Measurements from ENCODE around the gene BTNL9. TPM values are rescaled to one million over a fixed set of nuclear protein-coding genes. Genes with fewer than 3 reads are reported as not detected.

The BTNL9 gene
- total RNA-seq, 1 experiment from 2014 or later: 0.96 TPM

DNA sequence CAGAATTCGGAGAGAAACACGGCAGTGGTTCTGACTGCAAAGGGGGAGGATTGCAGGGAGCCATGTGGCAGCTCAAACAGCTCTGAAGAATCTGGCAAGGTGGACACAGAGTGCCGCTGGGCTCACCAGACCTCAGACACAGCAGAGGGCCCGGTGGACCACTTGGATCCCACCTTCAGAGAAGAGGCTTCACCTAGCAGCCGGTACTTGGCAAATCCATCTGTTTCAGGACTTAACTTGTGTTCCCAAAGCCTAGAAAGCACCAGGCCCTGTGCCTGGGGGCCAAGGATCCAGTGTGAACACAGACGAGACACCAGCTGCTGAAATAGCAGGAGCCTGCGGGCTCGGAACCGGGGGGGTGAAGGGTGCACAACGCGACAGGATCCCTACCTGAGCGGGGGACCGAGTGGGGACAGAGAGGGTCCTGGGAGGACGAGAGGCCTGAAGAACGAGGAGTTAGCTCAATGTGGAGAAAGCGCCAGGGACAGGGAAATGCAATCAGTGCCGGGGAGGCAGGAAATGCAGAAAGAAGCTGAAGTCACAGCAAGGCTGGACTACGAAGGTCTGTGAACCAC lies 44.6 kb downstream of the BTNL9 start:
- Histone ChIP-seq H3T11ph (ENCODE audit: low read length) (no peak overlapping the region), H2BK20ac (ENCODE audit: low read depth, low read length, poor library complexity, severe bottlenecking) (no peak overlapping the region), H2BK12ac (ENCODE audit: insufficient read length, low read depth, low read length) (no peak overlapping the region), H3K4me1 (ENCODE audit: insufficient read depth, low read length) (0 out of 2 replicates have a peak, but pooled peaks cover 2% of the 10 kb centered on the region), H4K20me1 (ENCODE audit: control insufficient read depth, insufficient read depth, insufficient read length) (no peaks in the 10 kb centered on the region), H2AFZ (ENCODE audit: low read length) (no peak overlapping the region), H3K4me2 (ENCODE audit: insufficient read depth, insufficient read length, low read length) (peak overlapping the region; percentile 25), H2BK15ac (ENCODE audit: low read depth, low read length) (no peak overlapping the region), H3K23me2 (ENCODE audit: insufficient read length, low read depth, low read length, poor library complexity, severe bottlenecking) (no peaks in the 10 kb centered on the region), H3K27ac (ENCODE audit: insufficient read length, low read depth, low read length) (no peak overlapping the region), H3K79me1 (ENCODE audit: insufficient read depth, low read depth, low read length, poor library complexity, severe bottlenecking) (no peaks in the 10 kb centered on the region), H3K56ac (ENCODE audit: insufficient read length, low read depth, low read length) (no peak overlapping the region), H3K18ac (ENCODE audit: insufficient read length, low read depth, low read length) (no peak overlapping the region), H3K23ac (ENCODE audit: insufficient read length, low read depth, low read length) (no peak overlapping the region), H3K14ac (ENCODE audit: insufficient read depth, low read length) (no peak overlapping the region; the same call in 1 of the 2 replicates), H3K27me3 (ENCODE audit: insufficient read depth, low read length) (no peaks in the 10 kb centered on the region; the same call in 1 of the 2 replicates), H2BK5ac (ENCODE audit: insufficient read length, low read length) (no peak overlapping the region), H3K4ac (ENCODE audit: low read depth, low read length) (no peak overlapping the region), H4K8ac (replicated peaks; ENCODE audit: insufficient read length, low read depth, low read length) (no peak overlapping the region), H3K79me2 (ENCODE audit: insufficient read depth, low read length) (no peaks in the 10 kb centered on the region), H4K5ac (ENCODE audit: insufficient read length, low read depth, low read length) (no peak overlapping the region), H2BK120ac (ENCODE audit: low read depth, low read length, poor library complexity, severe bottlenecking) (no peak overlapping the region), H2AK5ac (ENCODE audit: insufficient read length, low read length) (no peak overlapping the region), H3K9me3 (ENCODE audit: control insufficient read depth, low read depth, low read length) (no peaks in the 10 kb centered on the region), H4K91ac (ENCODE audit: insufficient read length, low read depth, low read length) (no peak overlapping the region), H3K9ac (ENCODE audit: extremely low read depth, insufficient read length, low read length) (no peak overlapping the region)
- H3K4me3 Mint-ChIP-seq: peak overlapping the region in 1 of 2 experiments; percentile 53; a peak in 2 of 5 replicates
- H3K27me3 Mint-ChIP-seq (ENCODE audit: low read depth): peaks cover 60% of the 10 kb centered on the region
- TF ChIP-seq, protein P1, sequence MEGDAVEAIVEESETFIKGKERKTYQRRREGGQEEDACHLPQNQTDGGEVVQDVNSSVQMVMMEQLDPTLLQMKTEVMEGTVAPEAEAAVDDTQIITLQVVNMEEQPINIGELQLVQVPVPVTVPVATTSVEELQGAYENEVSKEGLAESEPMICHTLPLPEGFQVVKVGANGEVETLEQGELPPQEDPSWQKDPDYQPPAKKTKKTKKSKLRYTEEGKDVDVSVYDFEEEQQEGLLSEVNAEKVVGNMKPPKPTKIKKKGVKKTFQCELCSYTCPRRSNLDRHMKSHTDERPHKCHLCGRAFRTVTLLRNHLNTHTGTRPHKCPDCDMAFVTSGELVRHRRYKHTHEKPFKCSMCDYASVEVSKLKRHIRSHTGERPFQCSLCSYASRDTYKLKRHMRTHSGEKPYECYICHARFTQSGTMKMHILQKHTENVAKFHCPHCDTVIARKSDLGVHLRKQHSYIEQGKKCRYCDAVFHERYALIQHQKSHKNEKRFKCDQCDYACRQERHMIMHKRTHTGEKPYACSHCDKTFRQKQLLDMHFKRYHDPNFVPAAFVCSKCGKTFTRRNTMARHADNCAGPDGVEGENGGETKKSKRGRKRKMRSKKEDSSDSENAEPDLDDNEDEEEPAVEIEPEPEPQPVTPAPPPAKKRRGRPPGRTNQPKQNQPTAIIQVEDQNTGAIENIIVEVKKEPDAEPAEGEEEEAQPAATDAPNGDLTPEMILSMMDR (conservative IDR thresholded peaks at IDR 0.05): no peak
- H3K4me1 Mint-ChIP-seq: peaks cover 7 to 15% of the 10 kb centered on the region in 2 experiments; a peak in 3 of 4 replicates
- peak overlapping the region in 1 of 3 experiments; percentile 8; a peak in 1 of 7 replicates for H3K27ac Mint-ChIP-seq
- no peaks in the 10 kb centered on the region; a peak in 2 of 5 replicates for H3K9me3 Mint-ChIP-seq
- no CpG with 5 or more reads among the region's 18 CpGs for WGBS (ENCODE audit: extremely low coverage, insufficient read length, low lambda C conversion rate)
- no peaks in the 10 kb centered on the region for H3K36me3 Mint-ChIP-seq (ENCODE audit: insufficient read depth in 1 of 3, low read depth in 3 of 3)
- no peak for DNase-seq
